Measurements from ENCODE around the gene KANTR.
"Not testable (repeated sequence)": the region's sequence is repeated elsewhere in the genome, so short reads cannot be mapped to it uniquely, and the experiment has no call there.

The KANTR gene

GRCh38 chrX:53133400-53133799, 39.5 kb downstream of the KANTR start:
- no peak for DNase-seq

- DNase-seq = no peak
Measured at GRCh38 chrX:53135581-53135980, 41.6 kb downstream of the KANTR start.

- no peak for DNase-seq
Measured at GRCh38 chrX:53153581-53153980, 59.6 kb downstream of the KANTR start.

- DNase-seq = no peak
Measured at GRCh38 chrX:53155512-53156206, 61.7 kb downstream of the KANTR start.

- DNase-seq = no peak
Measured at GRCh38 chrX:53156207-53156596, 62.3 kb downstream of the KANTR start.

- no peak for DNase-seq
Measured at GRCh38 chrX:53159184-53159583, 65.2 kb downstream of the KANTR start.

- no peak for DNase-seq
Measured at GRCh38 chrX:53160297-53160983, 66.5 kb downstream of the KANTR start.

- DNase-seq = no peak
Measured at GRCh38 chrX:53163436-53163835, 69.5 kb downstream of the KANTR start.

- DNase-seq = not testable (repeated sequence)
Measured at GRCh38 chrX:53164566-53164965, 70.6 kb downstream of the KANTR start.

- DNase-seq = no peak
Measured at GRCh38 chrX:53166103-53166502, 72.2 kb downstream of the KANTR start.

GRCh38 chrX:53171356-53171755, 77.4 kb downstream of the KANTR start:
- no peak for DNase-seq
